ENCODE measurements around the gene SPP2. TPM values are rescaled to one million over a fixed set of nuclear protein-coding genes. Genes with fewer than 3 reads are reported as not detected.

Gene SPP2
- total RNA-seq, 1 experiment from 2014 or later, result not detected

DNA sequence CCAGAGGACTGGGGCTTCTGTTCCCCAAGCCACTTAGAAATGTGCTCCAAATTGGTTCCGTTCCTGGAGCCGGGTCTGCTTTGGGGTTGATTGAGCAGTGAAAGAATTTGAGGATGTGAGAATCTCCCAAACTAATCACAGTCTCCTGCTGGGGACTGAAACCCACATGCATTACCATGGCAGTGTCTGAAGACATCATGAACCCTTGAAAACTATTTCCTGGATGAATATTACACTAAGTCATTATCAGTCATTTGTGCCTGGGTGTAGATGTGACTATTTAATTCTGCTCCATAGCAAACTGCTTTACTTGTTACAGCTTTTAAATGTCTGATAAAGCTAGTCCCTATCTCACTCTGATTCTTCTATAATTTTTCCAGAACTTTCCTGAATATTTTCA lies 27.6 kb downstream of the SPP2 start:
- Histone ChIP-seq H3K9me3 (ENCODE audit: control insufficient read depth, low read depth, low read length) (no peaks in the 10 kb centered on the region), H4K20me1 (ENCODE audit: control insufficient read depth, insufficient read depth, insufficient read length) (no peaks in the 10 kb centered on the region), H3T11ph (ENCODE audit: low read length) (no peak overlapping the region), H4K8ac (replicated peaks; ENCODE audit: insufficient read length, low read depth, low read length) (no peak overlapping the region), H3K14ac (ENCODE audit: insufficient read depth, low read length) (no peak overlapping the region), H3K4me2 (ENCODE audit: insufficient read depth, insufficient read length, low read length) (no peak overlapping the region), H2BK5ac (ENCODE audit: insufficient read length, low read length) (no peak overlapping the region), H3K4me1 (ENCODE audit: insufficient read depth, low read length) (no peaks in the 10 kb centered on the region), H3K79me1 (ENCODE audit: insufficient read depth, low read depth, low read length, poor library complexity, severe bottlenecking) (no peaks in the 10 kb centered on the region), H3K56ac (ENCODE audit: insufficient read length, low read depth, low read length) (no peak overlapping the region), H2BK15ac (ENCODE audit: low read depth, low read length) (no peak overlapping the region), H3K27me3 (ENCODE audit: insufficient read depth, low read length) (no peaks in the 10 kb centered on the region), H3K18ac (ENCODE audit: insufficient read length, low read depth, low read length) (no peak overlapping the region), H3K9ac (ENCODE audit: extremely low read depth, insufficient read length, low read length) (no peak overlapping the region), H2AFZ (ENCODE audit: low read length) (no peak overlapping the region), H3K27ac (ENCODE audit: insufficient read length, low read depth, low read length) (no peak overlapping the region), H4K91ac (ENCODE audit: insufficient read length, low read depth, low read length) (no peak overlapping the region), H3K23ac (ENCODE audit: insufficient read length, low read depth, low read length) (no peak overlapping the region), H2BK20ac (ENCODE audit: low read depth, low read length, poor library complexity, severe bottlenecking) (no peak overlapping the region), H3K79me2 (ENCODE audit: insufficient read depth, low read length) (no peaks in the 10 kb centered on the region), H3K23me2 (ENCODE audit: insufficient read length, low read depth, low read length, poor library complexity, severe bottlenecking) (peaks cover 4% of the 10 kb centered on the region), H3K4ac (ENCODE audit: low read depth, low read length) (no peak overlapping the region), H2BK120ac (ENCODE audit: low read depth, low read length, poor library complexity, severe bottlenecking) (no peak overlapping the region), H2BK12ac (ENCODE audit: insufficient read length, low read depth, low read length) (no peak overlapping the region), H2AK5ac (ENCODE audit: insufficient read length, low read length) (no peak overlapping the region), H4K5ac (ENCODE audit: insufficient read length, low read depth, low read length) (no peak overlapping the region)
- peaks cover 2 to 3% of the 10 kb centered on the region in 2 experiments; a peak in 2 of 5 replicates for H3K9me3 Mint-ChIP-seq
- no peak overlapping the region for H3K4me3 Mint-ChIP-seq
- TF ChIP-seq CTCF (conservative IDR thresholded peaks at IDR 0.05), result no peak
- no peak for DNase-seq
- no CpG with 5 or more reads among the region's 2 CpGs for WGBS (ENCODE audit: extremely low coverage, insufficient read length, low lambda C conversion rate)
- no peaks in the 10 kb centered on the region; a peak in 2 of 7 replicates for H3K36me3 Mint-ChIP-seq (ENCODE audit: insufficient read depth in 1 of 3, low read depth in 3 of 3)
- no peak overlapping the region for H3K27ac Mint-ChIP-seq
- no peaks in the 10 kb centered on the region for H3K4me1 Mint-ChIP-seq
- H3K27me3 Mint-ChIP-seq (ENCODE audit: low read depth), result peaks cover 14% of the 10 kb centered on the region

All from H9 (cell line).